NCI-H345 (cell line): ENCODE data around the gene GPR139.

Source experiments
- DNase-seq: peaks from one replicate; lab custom pipeline; 2025; lab: John Stamatoyannopoulos, UW

The GPR139 gene

GRCh38 chr16:20073203-20074098 is at the start of gene GPR139:
GPR139 (minus strand) TSS chr16:20073890; CDS start chr16:20073616, 274 bp downstream.
- peak; percentile 50 for DNase-seq

GRCh38 chr16:20122011-20122410 is 48.3 kb upstream of the GPR139 start:
- DNase-seq, result no peak

GRCh38 chr16:20114356-20114755 is 40.7 kb upstream of the GPR139 start:
- DNase-seq, result no peak

GRCh38 chr16:20111143-20111542 is 37.5 kb upstream of the GPR139 start:
- DNase-seq, result no peak

DNA sequence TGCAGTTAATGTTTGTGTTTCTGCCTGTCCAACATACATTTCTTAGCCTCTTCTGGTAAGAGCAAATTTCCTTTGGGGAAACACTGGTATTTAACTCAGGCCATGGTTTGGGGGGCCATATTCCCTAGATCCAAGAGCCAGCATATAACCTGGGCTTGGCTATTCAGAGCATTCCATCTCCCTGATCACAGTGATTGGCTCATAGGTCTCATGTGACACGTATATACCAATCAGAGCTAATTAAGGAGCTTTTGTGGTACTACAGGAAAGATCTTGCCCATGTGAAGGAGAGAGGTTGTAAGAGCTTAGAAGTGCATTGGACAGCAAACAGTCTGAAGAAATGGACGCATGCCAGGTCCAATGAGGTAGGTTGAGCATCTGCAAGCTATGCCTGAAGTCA is 33.4 kb upstream of the GPR139 start:
- no peak for DNase-seq

GRCh38 chr16:20104563-20105183 is 31.0 kb upstream of the GPR139 start:
- DNase-seq, result no peak

GRCh38 chr16:20102521-20102920 is 28.8 kb upstream of the GPR139 start:
- DNase-seq, result no peak

DNA sequence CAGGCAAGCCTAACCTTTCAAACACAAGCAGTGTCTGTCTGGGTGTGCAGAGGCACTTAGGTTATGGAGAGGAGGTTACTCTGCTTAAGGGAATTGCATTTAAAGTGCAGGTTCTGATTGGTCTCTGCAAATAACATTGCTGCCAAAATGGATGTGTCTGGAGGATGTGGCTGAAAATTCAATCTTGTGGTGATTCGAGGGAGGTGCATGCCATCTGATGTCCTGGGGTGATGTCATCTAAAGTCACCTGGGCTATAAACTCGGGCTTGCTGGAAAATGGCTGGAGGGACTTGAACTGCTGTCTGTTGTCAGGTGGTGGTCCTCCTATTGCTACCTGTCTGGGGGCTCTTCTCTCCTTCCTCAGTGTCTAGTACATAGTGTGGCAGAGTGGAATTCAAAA is 28.3 kb upstream of the GPR139 start:
- no peak for DNase-seq

- DNase-seq, result no peak
These were observed 25.7 kb upstream of the GPR139 start for GRCh38 chr16:20099375-20099774.

DNA sequence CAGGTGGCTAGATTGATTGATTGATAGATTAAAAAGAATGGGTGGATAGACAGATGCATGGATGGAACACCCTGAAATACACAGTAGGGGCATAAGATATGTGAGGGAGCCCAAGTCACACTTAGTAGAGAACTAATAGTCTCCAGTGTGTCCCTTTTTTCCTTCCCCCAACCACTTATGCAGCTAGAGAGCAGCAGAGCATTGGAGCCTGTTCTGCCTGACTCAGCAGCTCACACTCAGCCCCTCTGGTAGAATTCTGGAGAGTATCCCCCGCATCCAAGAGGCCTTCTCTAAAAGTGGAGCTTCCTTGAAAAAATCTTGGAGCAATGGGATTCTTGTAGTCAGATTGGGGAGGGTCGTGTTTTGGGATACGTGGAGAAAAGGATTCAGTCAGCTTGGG is 20.5 kb upstream of the GPR139 start:
- DNase-seq, result no peak

GRCh38 chr16:20089246-20089965 is 15.7 kb upstream of the GPR139 start:
- DNase-seq, result no peak

DNA sequence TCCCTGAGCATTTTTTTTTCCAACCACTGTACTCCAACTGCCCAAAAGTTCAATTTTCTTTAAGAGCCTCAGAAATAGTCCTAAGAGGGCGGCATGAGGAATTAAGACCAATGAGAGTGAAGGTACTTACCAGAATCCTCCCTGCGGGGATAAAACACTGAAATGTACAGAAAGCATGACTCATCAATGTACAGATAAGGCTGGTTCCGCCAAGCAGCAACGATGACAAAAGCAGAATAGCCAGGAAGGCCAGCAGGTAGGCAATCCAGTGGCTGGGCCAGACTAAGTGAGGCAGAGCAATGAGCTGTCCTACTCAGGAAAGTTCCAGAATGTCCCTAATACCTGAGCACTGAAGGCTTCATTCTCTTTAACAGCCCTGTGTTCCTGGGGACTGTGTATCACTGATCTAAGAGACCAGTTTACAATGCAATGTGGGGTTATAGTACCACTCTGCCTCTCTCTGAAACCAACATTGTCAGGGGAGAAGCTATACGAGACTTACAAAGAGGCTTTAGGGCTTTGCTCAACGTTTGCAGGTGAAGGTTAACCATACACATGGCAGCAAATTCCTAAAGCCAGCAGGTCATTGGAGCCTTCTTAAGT is 11.0 kb upstream of the GPR139 start:
- no peak for DNase-seq

DNA sequence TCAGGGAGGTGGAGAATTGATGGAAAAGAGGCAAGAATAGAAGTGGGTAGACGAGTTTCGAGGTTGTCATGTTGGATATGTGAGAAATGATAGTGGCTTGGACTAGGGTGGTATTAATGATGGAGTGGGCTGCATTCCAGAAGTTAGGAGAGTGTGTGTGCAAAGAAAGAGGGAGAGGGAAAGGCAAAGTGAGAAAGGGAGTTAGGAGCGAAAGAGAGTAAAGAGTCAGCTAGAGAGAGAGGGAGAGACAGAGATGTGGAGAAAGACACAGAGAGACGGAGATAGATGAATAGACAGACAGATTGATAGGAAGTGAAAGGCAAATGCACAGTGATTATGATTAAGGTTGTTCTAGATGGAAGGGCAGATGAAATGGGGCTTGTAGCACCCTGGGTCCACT is 5.4 kb upstream of the GPR139 start:
- DNase-seq, result no peak

DNA sequence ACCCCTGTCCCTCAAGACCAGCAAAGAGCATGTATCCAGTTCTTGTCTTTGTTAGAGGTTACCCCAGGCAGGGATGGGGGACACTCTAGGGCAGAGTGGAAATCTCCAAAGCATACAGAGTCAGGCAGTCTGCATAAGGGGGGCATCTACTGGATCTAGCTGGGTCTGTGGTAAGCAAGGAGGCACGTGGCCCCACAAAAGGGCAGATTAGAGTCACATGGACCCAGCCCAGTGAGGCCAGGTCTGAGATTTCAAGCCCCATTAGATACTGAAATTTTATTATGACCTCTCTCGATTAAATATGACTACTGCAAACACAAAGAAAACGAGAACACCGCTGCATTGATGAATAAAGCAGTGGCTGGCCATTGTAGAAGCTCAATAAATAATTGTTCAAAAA is 1.6 kb upstream of the GPR139 start:
- DNase-seq, result no peak

DNA sequence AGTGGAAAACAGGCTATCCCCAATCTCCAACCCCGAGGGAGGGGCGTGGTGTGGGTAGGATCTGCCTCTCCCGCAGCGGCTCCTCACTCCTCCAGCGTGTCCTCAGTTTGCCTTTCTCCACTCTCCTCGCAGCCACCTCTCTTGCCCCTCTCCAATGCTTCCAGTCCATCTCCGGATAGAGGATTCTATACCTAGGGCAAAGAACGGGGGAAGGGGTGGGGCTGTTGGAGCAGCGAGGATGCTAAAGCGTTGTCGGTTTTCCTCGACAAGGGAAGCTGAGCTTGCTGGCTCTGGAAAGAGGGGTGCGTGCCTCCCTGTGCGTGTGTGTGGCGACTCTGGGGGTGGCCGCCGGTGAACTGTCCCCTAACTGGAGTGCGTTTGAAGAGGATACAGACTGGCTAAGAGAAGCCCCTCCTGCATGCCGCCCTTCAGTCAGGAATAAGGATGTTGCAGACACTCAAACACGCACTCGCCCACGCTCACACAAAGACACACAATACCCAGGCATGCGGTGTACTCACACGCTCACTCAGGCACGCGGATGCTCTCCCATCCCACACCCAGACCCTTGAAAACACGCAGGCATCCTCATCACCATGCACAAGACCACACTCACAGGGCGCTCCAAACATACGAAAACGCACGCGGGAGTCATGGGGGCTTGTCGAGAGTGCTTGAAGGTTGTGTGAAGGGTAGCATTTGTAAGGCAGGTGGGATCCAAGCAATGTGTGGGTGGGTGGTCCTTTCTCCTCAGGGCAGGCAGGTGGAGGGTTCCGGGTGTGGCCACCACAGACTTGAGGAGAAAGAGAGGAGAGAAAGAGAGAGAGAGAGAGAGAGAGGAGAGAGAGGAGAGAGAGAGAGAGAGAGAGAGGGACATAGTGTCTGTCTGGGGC is 655 bp upstream of the GPR139 start:
- peak; percentile 50 for DNase-seq

GRCh38 chr16:20072874-20073202 is 852 bp downstream of the GPR139 start:
- no peak for DNase-seq

- DNase-seq, result no peak
These were observed 1.4 kb downstream of the GPR139 start for GRCh38 chr16:20072146-20072873.

DNA sequence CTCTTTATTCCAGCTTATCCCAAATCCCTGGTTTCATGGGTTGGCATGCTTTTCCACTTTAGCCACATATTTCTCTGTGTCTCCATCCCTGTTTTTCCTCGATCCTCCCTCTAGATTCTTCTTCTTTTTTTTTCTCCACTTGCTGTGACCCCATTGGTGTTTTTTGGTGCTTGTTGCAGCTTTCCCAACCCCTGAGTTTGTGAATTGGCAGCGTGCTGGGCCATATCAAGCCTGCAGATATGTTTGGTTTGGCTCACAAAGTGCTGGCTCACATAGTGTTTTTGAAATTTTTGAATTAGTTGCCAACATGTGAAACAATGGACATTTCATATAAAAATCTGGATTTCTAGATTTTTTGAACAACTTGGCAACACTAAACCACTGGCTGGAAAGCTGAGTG is 8.8 kb downstream of the GPR139 start:
- no peak for DNase-seq

- DNase-seq, result no peak
These were observed 9.2 kb downstream of the GPR139 start for GRCh38 chr16:20064520-20064919.

GRCh38 chr16:20061132-20061531 is 12.6 kb downstream of the GPR139 start:
- no peak for DNase-seq

- DNase-seq, result no peak
These were observed 17.3 kb downstream of the GPR139 start for GRCh38 chr16:20056436-20056835.
